ENCODE measurements around the gene MORN1.
"Not testable (repeated sequence)": the region's sequence is repeated elsewhere in the genome, so short reads cannot be mapped to it uniquely, and the experiment has no call there.

MORN1 gene

GRCh38 chr1:2391041-2391930, at the start of gene MORN1, which contains the start of gene RER1:
Gene MORN1, minus strand, starts transcription at chr1:2391554. Its CDS starts 21 bp downstream, at chr1:2391533.
Gene RER1, plus strand, starts transcription at chr1:2391841. Its CDS starts 3,950 bp downstream, at chr1:2395791.
- Histone ChIP-seq H3K36me3 (ENCODE audit: insufficient read depth, low read length) (peaks cover 20% of the 10 kb centered on the region), H3K9me3 (ENCODE audit: low read length) (no peaks in the 10 kb centered on the region), H3K4me1 (ENCODE audit: insufficient read depth, low read length) (peaks cover 30% of the 10 kb centered on the region), H3K27ac (ENCODE audit: low read depth, low read length) (peak within 1 kb of the TSS; percentile 71), H3K27me3 (ENCODE audit: control insufficient read depth in 1 of 2, insufficient read depth in 2 of 2, low read length in 2 of 2) (no peaks in the 10 kb centered on the region), H3K9ac (ENCODE audit: low read length) (peak within 1 kb of the TSS; percentile 67), H3K4me3 (ENCODE audit: low read depth in 1 of 2, low read length in 2 of 2) (peak within 1 kb of the TSS; percentile 83 to 86)

GRCh38 chr1:2440346-2440745, 49.0 kb upstream of the MORN1 start:
- peaks cover 4 to 25% of the 10 kb centered on the region in 2 donors for H3K27me3 ChIP-seq (ENCODE audit: control insufficient read depth in 1 of 2, insufficient read depth in 2 of 2, low read length in 2 of 2)

GRCh38 chr1:2439369-2439768, 48.0 kb upstream of the MORN1 start:
- Histone ChIP-seq H3K4me3 (ENCODE audit: low read depth in 1 of 2, low read length in 2 of 2) (no peak overlapping the region), H3K9me3 (ENCODE audit: low read length) (no peaks in the 10 kb centered on the region), H3K4me1 (ENCODE audit: insufficient read depth, low read length) (no peaks in the 10 kb centered on the region), H3K9ac (ENCODE audit: low read length) (no peak overlapping the region), H3K27ac (ENCODE audit: low read depth, low read length) (no peak overlapping the region), H3K27me3 (ENCODE audit: control insufficient read depth in 1 of 2, insufficient read depth in 2 of 2, low read length in 2 of 2) (peaks cover 4 to 27% of the 10 kb centered on the region in 2 donors), H3K36me3 (ENCODE audit: insufficient read depth, low read length) (no peaks in the 10 kb centered on the region)

More at GRCh38 chr1:2440346-2440745, 49.0 kb upstream of the MORN1 start:
- not testable (repeated sequence) for H3K4me1 ChIP-seq (ENCODE audit: insufficient read depth, low read length); H3K36me3 ChIP-seq (ENCODE audit: insufficient read depth, low read length); H3K9me3 ChIP-seq (ENCODE audit: low read length); H3K4me3 ChIP-seq (ENCODE audit: low read depth in 1 of 2, low read length in 2 of 2); H3K9ac ChIP-seq (ENCODE audit: low read length); H3K27ac ChIP-seq (ENCODE audit: low read depth, low read length)

GRCh38 chr1:2438641-2439040, 47.3 kb upstream of the MORN1 start:
- Histone ChIP-seq H3K4me1 (ENCODE audit: insufficient read depth, low read length) (no peaks in the 10 kb centered on the region), H3K36me3 (ENCODE audit: insufficient read depth, low read length) (no peaks in the 10 kb centered on the region), H3K4me3 (ENCODE audit: low read depth in 1 of 2, low read length in 2 of 2) (no peak overlapping the region), H3K27ac (ENCODE audit: low read depth, low read length) (no peak overlapping the region), H3K27me3 (ENCODE audit: control insufficient read depth in 1 of 2, insufficient read depth in 2 of 2, low read length in 2 of 2) (peaks cover 4 to 30% of the 10 kb centered on the region in 2 donors), H3K9ac (ENCODE audit: low read length) (no peak overlapping the region), H3K9me3 (ENCODE audit: low read length) (no peaks in the 10 kb centered on the region)

- H3K4me1 ChIP-seq (ENCODE audit: insufficient read depth, low read length), result no peaks in the 10 kb centered on the region
- H3K27ac ChIP-seq (ENCODE audit: low read depth, low read length), result no peak overlapping the region
- H3K9ac ChIP-seq (ENCODE audit: low read length), result no peak overlapping the region
- no peaks in the 10 kb centered on the region for H3K9me3 ChIP-seq (ENCODE audit: low read length)
- H3K4me3 ChIP-seq (ENCODE audit: low read depth in 1 of 2, low read length in 2 of 2), result no peak overlapping the region
- peaks cover 3 to 32% of the 10 kb centered on the region in 2 donors for H3K27me3 ChIP-seq (ENCODE audit: control insufficient read depth in 1 of 2, insufficient read depth in 2 of 2, low read length in 2 of 2)
- no peaks in the 10 kb centered on the region for H3K36me3 ChIP-seq (ENCODE audit: insufficient read depth, low read length)
Observed at GRCh38 chr1:2438038-2438437, 46.7 kb upstream of the MORN1 start.

GRCh38 chr1:2437617-2438016, 46.3 kb upstream of the MORN1 start:
- no peaks in the 10 kb centered on the region for H3K36me3 ChIP-seq (ENCODE audit: insufficient read depth, low read length)
- no peaks in the 10 kb centered on the region for H3K4me1 ChIP-seq (ENCODE audit: insufficient read depth, low read length)
- peaks cover 0 to 32% of the 10 kb centered on the region in 2 donors for H3K27me3 ChIP-seq (ENCODE audit: control insufficient read depth in 1 of 2, insufficient read depth in 2 of 2, low read length in 2 of 2)
- no peak overlapping the region for H3K27ac ChIP-seq (ENCODE audit: low read depth, low read length)
- H3K9ac ChIP-seq (ENCODE audit: low read length), result no peak overlapping the region
- no peaks in the 10 kb centered on the region for H3K9me3 ChIP-seq (ENCODE audit: low read length)
- no peak overlapping the region for H3K4me3 ChIP-seq (ENCODE audit: low read depth in 1 of 2, low read length in 2 of 2)

GRCh38 chr1:2436876-2437275, 45.5 kb upstream of the MORN1 start:
- H3K4me1 ChIP-seq (ENCODE audit: insufficient read depth, low read length), result no peaks in the 10 kb centered on the region

GRCh38 chr1:2435746-2436355, 44.5 kb upstream of the MORN1 start:
- Histone ChIP-seq H3K9me3 (ENCODE audit: low read length) (no peaks in the 10 kb centered on the region), H3K9ac (ENCODE audit: low read length) (no peak overlapping the region), H3K27ac (ENCODE audit: low read depth, low read length) (no peak overlapping the region), H3K36me3 (ENCODE audit: insufficient read depth, low read length) (no peaks in the 10 kb centered on the region), H3K27me3 (ENCODE audit: control insufficient read depth in 1 of 2, insufficient read depth in 2 of 2, low read length in 2 of 2) (peaks cover 0 to 39% of the 10 kb centered on the region in 2 donors), H3K4me1 (ENCODE audit: insufficient read depth, low read length) (no peaks in the 10 kb centered on the region), H3K4me3 (ENCODE audit: low read depth in 1 of 2, low read length in 2 of 2) (no peak overlapping the region)

More at GRCh38 chr1:2436876-2437275, 45.5 kb upstream of the MORN1 start:
- H3K27me3 ChIP-seq (ENCODE audit: control insufficient read depth in 1 of 2, insufficient read depth in 2 of 2, low read length in 2 of 2), result peaks cover 0 to 32% of the 10 kb centered on the region in 2 donors
- no peaks in the 10 kb centered on the region for H3K36me3 ChIP-seq (ENCODE audit: insufficient read depth, low read length)
- no peak overlapping the region for H3K4me3 ChIP-seq (ENCODE audit: low read depth in 1 of 2, low read length in 2 of 2)
- H3K9me3 ChIP-seq (ENCODE audit: low read length), result no peaks in the 10 kb centered on the region
- H3K9ac ChIP-seq (ENCODE audit: low read length), result no peak overlapping the region
- no peak overlapping the region for H3K27ac ChIP-seq (ENCODE audit: low read depth, low read length)

GRCh38 chr1:2435091-2435490, 43.7 kb upstream of the MORN1 start:
- Histone ChIP-seq H3K9ac (ENCODE audit: low read length) (no peak overlapping the region), H3K27me3 (ENCODE audit: control insufficient read depth in 1 of 2, insufficient read depth in 2 of 2, low read length in 2 of 2) (peaks cover 0 to 44% of the 10 kb centered on the region in 2 donors), H3K36me3 (ENCODE audit: insufficient read depth, low read length) (no peaks in the 10 kb centered on the region), H3K4me3 (ENCODE audit: low read depth in 1 of 2, low read length in 2 of 2) (no peak overlapping the region), H3K27ac (ENCODE audit: low read depth, low read length) (no peak overlapping the region), H3K9me3 (ENCODE audit: low read length) (no peaks in the 10 kb centered on the region), H3K4me1 (ENCODE audit: insufficient read depth, low read length) (no peaks in the 10 kb centered on the region)

GRCh38 chr1:2433936-2434655, 42.7 kb upstream of the MORN1 start:
- H3K27ac ChIP-seq (ENCODE audit: low read depth, low read length), result no peak overlapping the region
- peaks cover 0 to 50% of the 10 kb centered on the region in 2 donors for H3K27me3 ChIP-seq (ENCODE audit: control insufficient read depth in 1 of 2, insufficient read depth in 2 of 2, low read length in 2 of 2)
- no peaks in the 10 kb centered on the region for H3K9me3 ChIP-seq (ENCODE audit: low read length)
- no peaks in the 10 kb centered on the region for H3K4me1 ChIP-seq (ENCODE audit: insufficient read depth, low read length)
- H3K9ac ChIP-seq (ENCODE audit: low read length), result no peak overlapping the region
- H3K4me3 ChIP-seq (ENCODE audit: low read depth in 1 of 2, low read length in 2 of 2), result no peak overlapping the region
- H3K36me3 ChIP-seq (ENCODE audit: insufficient read depth, low read length), result no peaks in the 10 kb centered on the region

GRCh38 chr1:2433196-2433595, 41.8 kb upstream of the MORN1 start:
- Histone ChIP-seq H3K9me3 (ENCODE audit: low read length) (no peaks in the 10 kb centered on the region), H3K4me1 (ENCODE audit: insufficient read depth, low read length) (no peaks in the 10 kb centered on the region), H3K27me3 (ENCODE audit: control insufficient read depth in 1 of 2, insufficient read depth in 2 of 2, low read length in 2 of 2) (peaks cover 0 to 57% of the 10 kb centered on the region in 2 donors), H3K9ac (ENCODE audit: low read length) (no peak overlapping the region), H3K27ac (ENCODE audit: low read depth, low read length) (no peak overlapping the region), H3K36me3 (ENCODE audit: insufficient read depth, low read length) (no peaks in the 10 kb centered on the region), H3K4me3 (ENCODE audit: low read depth in 1 of 2, low read length in 2 of 2) (no peak overlapping the region)
